Measurements from ENCODE around the gene CRYBB1. TPM values are rescaled to one million over a fixed set of nuclear protein-coding genes. Genes with fewer than 3 reads are reported as not detected.

Gene CRYBB1
- total RNA-seq, 4 donors from 2014 or later, result 0.42 TPM; not detected in 3

GRCh38 chr22:26585104-26585790, 32.6 kb downstream of the CRYBB1 start:
- intact Hi-C loops (cut with DNase I; ENCODE audit: low total_unique reads), result no loop called here
- DNase-seq (ENCODE audit: low spot score in 2 of 2), result peak in 1 of 2 donors; percentile 89
- no peak overlapping the region for H3K4me3 ChIP-seq (ENCODE audit: low read depth, poor library complexity, severe bottlenecking)

DNA sequence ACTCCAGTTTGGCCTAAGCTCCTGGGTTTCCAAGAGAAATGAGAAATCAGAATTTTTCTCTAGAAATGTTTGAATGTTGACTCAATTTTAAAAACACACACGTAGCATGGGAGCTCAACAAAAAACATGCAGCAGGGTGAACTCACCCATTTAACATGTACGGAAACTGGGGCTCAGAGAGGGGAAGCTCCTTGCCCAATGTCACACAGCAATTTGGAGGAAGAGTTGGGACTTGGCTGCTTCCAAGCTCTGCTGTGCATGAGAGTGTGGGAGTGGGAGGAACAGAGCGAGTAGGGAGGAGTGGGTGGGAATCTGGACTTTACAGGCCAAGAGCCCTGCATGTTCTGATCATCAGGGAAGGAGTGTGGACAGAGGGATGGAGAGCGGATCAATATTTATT, 33.8 kb downstream of the CRYBB1 start:
- intact Hi-C loops (cut with DNase I; ENCODE audit: low total_unique reads), result no loop called here
- no peak overlapping the region for H3K4me3 ChIP-seq (ENCODE audit: low read depth, poor library complexity, severe bottlenecking)
- no peak for DNase-seq (ENCODE audit: low spot score in 2 of 2)
- no peak for TF ChIP-seq CTCF (IDR thresholded peaks at IDR 0.05)
- TF ChIP-seq POLR2A (IDR thresholded peaks at IDR 0.05), result no peak
- 68 to 69% methylated on average over 4 of the region's 4 CpGs for WGBS, 2 donors

More at GRCh38 chr22:26585104-26585790, 32.6 kb downstream of the CRYBB1 start:
- TF ChIP-seq CTCF (IDR thresholded peaks at IDR 0.05) (no peak), POLR2A (IDR thresholded peaks at IDR 0.05) (no peak)
- WGBS, 2 donors, result 34% methylated on average over 9 to 11 of the region's 11 CpGs

DNA sequence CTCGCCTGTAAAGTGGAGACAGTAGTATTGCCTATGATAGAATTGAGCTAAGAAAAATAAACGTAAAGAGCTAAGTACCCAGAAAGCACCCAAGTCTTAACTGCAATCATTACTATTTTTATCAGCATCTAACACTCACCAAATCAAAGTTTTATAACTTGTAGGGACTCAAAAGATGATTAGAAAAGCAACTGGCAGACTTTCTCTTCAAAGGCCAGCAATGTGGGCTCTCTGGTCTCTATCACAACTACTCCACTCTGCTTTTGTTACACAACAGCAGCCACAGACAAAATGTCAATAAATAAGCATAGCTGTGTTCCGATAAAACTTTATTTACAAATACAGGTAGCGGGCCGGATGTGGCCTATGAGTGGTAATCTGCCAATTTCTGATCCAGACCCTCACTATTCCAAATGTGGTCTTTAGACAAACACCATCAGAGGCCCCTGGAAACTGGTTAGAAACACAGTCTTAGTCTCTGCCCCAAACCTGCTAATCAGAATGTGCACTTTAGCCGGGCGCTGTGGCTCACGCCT, 36.1 kb downstream of the CRYBB1 start:
- 95 to 96% methylated on average over 8 of the region's 8 CpGs for WGBS, 2 donors
- intact Hi-C loops (cut with DNase I; ENCODE audit: low total_unique reads), result no loop called here
- TF ChIP-seq CTCF (IDR thresholded peaks at IDR 0.05) (no peak), POLR2A (IDR thresholded peaks at IDR 0.05) (no peak)
- H3K4me3 ChIP-seq (ENCODE audit: low read depth, poor library complexity, severe bottlenecking), result no peak overlapping the region
- no peak for DNase-seq (ENCODE audit: low spot score in 2 of 2)

DNA sequence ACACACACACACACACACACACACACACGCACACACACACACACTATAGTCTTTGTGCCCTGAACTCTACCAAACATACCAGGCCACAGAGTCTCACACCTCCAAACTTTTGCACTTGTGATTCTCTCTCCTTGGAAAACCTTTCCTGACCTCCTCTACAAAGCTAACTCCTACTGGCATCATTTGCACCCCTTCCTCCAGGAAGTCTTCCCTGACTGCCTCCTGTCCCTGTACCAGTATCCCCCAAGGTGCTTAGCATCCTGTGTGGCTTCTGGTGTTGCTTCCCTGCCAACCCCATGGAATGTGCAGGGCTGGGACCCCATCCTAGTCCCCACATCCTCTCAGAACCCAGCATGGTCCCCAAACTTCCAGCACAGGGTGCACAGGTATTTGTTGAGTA, 36.8 kb downstream of the CRYBB1 start:
- no peak for DNase-seq (ENCODE audit: low spot score in 2 of 2)
- TF ChIP-seq POLR2A (IDR thresholded peaks at IDR 0.05) (no peak), CTCF (IDR thresholded peaks at IDR 0.05) (no peak)
- WGBS, 2 donors, result 23 to 38% methylated on average over 1 of the region's 1 CpG
- H3K4me3 ChIP-seq (ENCODE audit: low read depth, poor library complexity, severe bottlenecking), result no peak overlapping the region
- intact Hi-C loops (cut with DNase I; ENCODE audit: low total_unique reads), result no loop called here

DNA sequence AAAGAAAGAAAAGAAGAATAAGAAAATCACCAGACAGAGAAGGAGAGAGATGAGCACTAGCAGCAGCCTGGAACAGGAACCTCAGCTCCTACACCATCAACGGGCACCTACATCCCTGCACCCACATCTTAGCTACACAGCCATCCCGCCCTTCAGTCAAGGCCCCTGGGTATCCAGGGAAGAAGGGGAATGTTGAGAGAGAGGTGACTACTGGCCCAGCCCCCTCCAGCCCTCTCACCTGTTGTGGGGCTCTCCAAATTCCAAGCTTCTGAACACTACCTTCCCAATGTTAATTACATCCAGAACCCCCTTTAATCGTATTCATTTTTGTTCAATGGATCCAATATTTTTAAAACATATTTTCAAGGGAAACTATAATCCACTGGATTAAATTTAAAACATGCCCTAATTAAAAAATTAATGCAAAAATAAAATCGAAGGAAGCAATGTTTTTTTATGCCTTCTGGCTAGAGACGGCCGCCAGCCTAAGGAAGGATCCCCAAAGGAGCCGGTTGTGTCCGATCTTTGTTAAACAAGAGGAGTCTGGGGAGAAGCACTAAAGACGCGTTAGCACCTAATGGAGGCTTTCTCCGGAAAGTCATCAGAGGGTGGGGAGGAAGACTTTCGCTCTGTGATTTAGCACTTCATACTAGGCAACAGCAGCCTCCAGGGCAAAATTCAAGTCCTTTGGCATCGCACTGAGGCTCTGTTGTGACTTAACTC, 37.4 kb downstream of the CRYBB1 start:
- intact Hi-C loops (cut with DNase I; ENCODE audit: low total_unique reads), result no loop called here
- DNase-seq (ENCODE audit: low spot score in 2 of 2), result no peak
- H3K4me3 ChIP-seq (ENCODE audit: low read depth, poor library complexity, severe bottlenecking), result no peak overlapping the region
- TF ChIP-seq POLR2A (IDR thresholded peaks at IDR 0.05), result no peak
- TF ChIP-seq CTCF (IDR thresholded peaks at IDR 0.05), result no peak
- WGBS, 2 donors, result 74 to 78% methylated on average over 13 of the region's 13 CpGs
